Upper lobe of left lung (tissue), 6 donors: ENCODE results near the gene USP51. TPM values are rescaled to one million over a fixed set of nuclear protein-coding genes. Genes with fewer than 3 reads are reported as not detected.
A peak's percentile ranks its signal among the peaks of the same experiment; 100 is the strongest.
"Not testable (repeated sequence)": the region's sequence is repeated elsewhere in the genome, so short reads cannot be mapped to it uniquely, and the experiment has no call there.

Experiments
- ATAC-seq, 2 donors: fragments of 200-7000 bp; cut with Tn5 transposase; one replicate each; pipeline ENCODE4 v1.9.1; 2022; ENCODE audit warnings: mild to moderate bottlenecking in 2 of 2, moderate library complexity in 2 of 2; ENCODE audit not compliant: low FRiP score in 2 of 2
- DNase-seq, 2 donors: peaks; one replicate each; pipeline ENCODE4 v3.0.0-alpha.2; 2019 to 2020
- H3K27ac ChIP-seq, 4 donors: fragments of 200-600 bp; sonication (generic); one replicate each; pipeline ENCODE4 v1.5.1; 2016 to 2019
- H3K27me3 ChIP-seq, 4 donors: fragments of 200-600 bp; sonication (generic); one replicate each; pipeline ENCODE4 v1.5.1; 2017 to 2019
- H3K36me3 ChIP-seq, 4 donors: fragments of 200-600 bp; sonication (generic); one replicate each; pipeline ENCODE4 v1.5.1; 2016 to 2019
- H3K4me1 ChIP-seq, 4 donors: fragments of 200-600 bp; sonication (generic); one replicate each; pipeline ENCODE4 v1.5.1; 2018 to 2019
- H3K4me3 ChIP-seq, 4 donors: fragments of 200-600 bp; sonication (generic); one replicate each; pipeline ENCODE4 v1.5.1; 2017 to 2019; ENCODE audit warnings: mild to moderate bottlenecking in 2 of 4, moderate library complexity in 1 of 4
- H3K9me3 ChIP-seq, 4 donors: fragments of 200-600 bp; sonication (generic); one replicate each; pipeline ENCODE4 v1.5.1; 2018 to 2019
- EP300 ChIP-seq, 4 donors: sonication (generic); formaldehyde crosslinking; IDR thresholded peaks; one replicate each; pipeline ENCODE4 v1.5.1; 2017; ENCODE audit warnings: antibody characterized with exemption in 4 of 4, control low read depth in 2 of 4
- POLR2A ChIP-seq, 4 donors: fragments of 450-650 bp; IDR thresholded peaks; one replicate each; pipeline ENCODE4 v1.5.1; 2016 to 2017; ENCODE audit warnings: antibody characterized with exemption in 4 of 4, mild to moderate bottlenecking in 2 of 4
- POLR2AphosphoS5 ChIP-seq, 2 donors: sonication (generic); formaldehyde crosslinking; IDR thresholded peaks; one replicate each; pipeline ENCODE4 v1.5.1; 2017; ENCODE audit warnings: antibody characterized with exemption in 2 of 2
- WGBS, 2 donors: methylation state at CpG; one replicate each; pipeline ENCODE4 v1.1.5; 2017 to 2018; 5-methylcytosine and 5-hydroxymethylcytosine counted together
- total RNA-seq, 6 donors: library from RNA; depleted of rRNA in 4 of 6; stranded (reverse); fragments of >200 nt in 4 of 6; gene quantifications; one replicate each; pipeline versions ENCODE4 v1.1.0 to v1.2.1, GENCODE V29; 2016 to 2021
- TF ChIP-seq, protein P1 (sequence below), 6 experiments: fragments of 450-650 bp in 4 of 6; fragments of 200-600 bp in 2 of 6; sonication (generic) in 2 of 6; IDR thresholded peaks; one replicate each; pipeline ENCODE4 v1.5.1; 2016 to 2019; ENCODE audit warnings: antibody characterized with exemption in 6 of 6
- donor health status: DM: no; HTN: no; CAD: no; lungs with moderate emphysema.
- donor health status: DM: no; HTN: yes; CAD: no; lungs with severe emphysema.

USP51 gene
- total RNA-seq, 6 donors from 2014 or later, result 0.55 to 4.4 (median 3.2) TPM

DNA sequence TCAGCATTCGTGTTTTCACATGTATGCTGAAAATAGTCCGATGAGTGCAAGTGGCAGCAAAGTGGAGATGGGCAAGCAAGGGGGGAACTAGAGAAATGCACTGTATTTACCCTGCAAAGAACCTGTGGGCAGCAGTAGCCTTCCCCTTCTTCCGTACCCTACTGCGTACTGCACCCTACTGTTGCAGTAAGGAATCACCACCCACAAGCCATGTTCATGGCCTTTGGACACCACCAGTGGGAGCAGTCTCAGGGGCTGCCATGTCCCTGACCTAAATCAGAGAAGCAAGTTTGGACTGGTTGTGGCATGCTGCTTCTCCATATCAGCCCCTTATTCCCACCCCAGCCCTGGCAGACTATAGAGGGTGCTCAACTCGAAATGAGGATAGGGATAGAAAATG is 25.6 kb downstream of the USP51 start:
- not testable (repeated sequence) for ATAC-seq, H3K27ac ChIP-seq, H3K36me3 ChIP-seq, H3K4me1 ChIP-seq, DNase-seq, H3K9me3 ChIP-seq, H3K27me3 ChIP-seq, H3K4me3 ChIP-seq
- WGBS, 2 donors, result no CpG with 5 or more reads among the region's 5 CpGs

DNA sequence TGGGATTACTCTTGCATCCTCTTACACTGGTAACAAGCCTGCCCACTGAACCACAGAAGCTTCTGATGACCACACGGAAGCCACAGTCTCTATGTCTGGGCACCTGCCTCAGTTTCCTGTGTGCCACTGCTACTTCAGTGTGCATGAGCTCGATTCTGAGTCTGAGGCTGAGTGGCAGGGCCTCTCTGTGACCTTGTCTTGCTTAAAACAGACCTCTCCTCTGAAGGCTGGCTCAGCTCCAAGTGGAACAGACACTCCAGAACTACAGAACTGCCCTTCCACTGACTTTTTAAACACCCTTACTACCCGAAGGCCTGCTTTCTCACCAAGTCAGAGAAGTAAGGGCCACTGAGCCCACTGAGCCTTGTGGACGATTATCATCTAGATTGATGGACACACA is 29.7 kb downstream of the USP51 start:
- H3K27me3 ChIP-seq, ATAC-seq, H3K9me3 ChIP-seq, H3K4me1 ChIP-seq, H3K4me3 ChIP-seq, H3K27ac ChIP-seq, DNase-seq, H3K36me3 ChIP-seq: not testable (repeated sequence)
- WGBS, 2 donors, result no CpG with 5 or more reads among the region's 4 CpGs

DNA sequence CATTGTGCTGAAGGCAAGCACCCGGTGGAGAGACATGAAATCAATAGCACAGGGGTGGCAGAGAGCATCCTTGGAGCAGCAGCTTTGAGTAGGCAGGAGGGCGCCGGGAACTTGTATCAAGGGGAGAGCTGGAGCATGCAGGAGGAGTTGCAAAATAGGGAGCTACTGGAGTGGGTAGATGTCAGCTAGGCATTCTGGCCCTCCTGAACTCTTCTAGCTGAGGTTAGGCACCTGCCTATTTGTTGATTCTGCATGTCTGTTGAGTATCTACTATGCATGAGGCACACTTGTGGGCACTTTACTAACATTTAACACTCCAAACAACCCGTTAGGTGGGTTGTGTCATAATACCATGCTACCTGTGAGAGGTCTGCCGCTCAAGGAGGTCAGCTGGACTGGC is 30.2 kb downstream of the USP51 start:
- H3K9me3 ChIP-seq, H3K36me3 ChIP-seq, H3K27ac ChIP-seq, H3K27me3 ChIP-seq, H3K4me1 ChIP-seq, DNase-seq, H3K4me3 ChIP-seq: not testable (repeated sequence)
- no CpG with 5 or more reads among the region's 5 CpGs for WGBS, 2 donors
- ATAC-seq, result peak; percentile 23 to 74

DNA sequence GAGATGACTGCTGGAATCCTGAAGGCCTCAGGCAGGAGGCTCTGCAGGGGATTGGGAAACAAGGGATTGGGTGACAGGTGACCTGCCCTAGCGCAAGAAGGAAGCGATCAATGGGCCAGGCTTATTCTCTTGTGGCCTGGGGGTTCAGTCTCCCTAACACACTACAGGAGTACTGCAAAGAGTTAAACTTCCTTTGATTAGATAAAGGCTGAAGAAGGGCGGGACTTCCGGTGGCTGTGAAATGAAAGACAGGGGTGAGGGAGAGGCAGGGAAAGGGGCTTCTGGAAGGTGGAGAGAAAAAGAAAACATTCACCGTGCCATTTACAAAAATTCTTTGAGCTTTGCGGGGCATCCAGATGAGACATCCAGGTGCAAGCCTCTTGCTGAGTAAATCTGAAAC is 33.9 kb downstream of the USP51 start:
- not testable (repeated sequence) for ATAC-seq, DNase-seq, H3K36me3 ChIP-seq, H3K4me3 ChIP-seq, H3K27ac ChIP-seq, H3K9me3 ChIP-seq, H3K27me3 ChIP-seq
- no CpG with 5 or more reads among the region's 6 CpGs for WGBS, 2 donors
- peaks cover 0 to 14% (median 0%) of the 10 kb centered on the region in 4 donors for H3K4me1 ChIP-seq

DNA sequence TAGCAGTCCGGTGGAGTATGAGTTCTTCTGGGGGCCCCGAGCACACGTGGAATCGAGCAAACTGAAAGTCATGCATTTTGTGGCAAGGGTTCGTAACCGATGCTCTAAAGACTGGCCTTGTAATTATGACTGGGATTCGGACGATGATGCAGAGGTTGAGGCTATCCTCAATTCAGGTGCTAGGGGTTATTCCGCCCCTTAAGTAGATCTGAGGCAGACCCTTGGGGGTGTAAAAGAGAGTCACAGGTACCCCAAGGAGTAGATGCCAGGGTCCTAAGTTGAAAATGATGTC is 36.9 kb downstream of the USP51 start:
- WGBS, 2 donors, result 46% methylated on average over 9 of the region's 9 CpGs; no CpG with 5 or more reads in 1 of the 2 donors
- H3K27me3 ChIP-seq, result no peaks in the 10 kb centered on the region
- H3K27ac ChIP-seq, result peak overlapping the region; percentile 74 to 85 (median 80)
- ATAC-seq (no peak), DNase-seq (no peak)
- H3K4me3 ChIP-seq, result peak overlapping the region; percentile 25 to 73 (median 62)
- no peaks in the 10 kb centered on the region for H3K36me3 ChIP-seq
- H3K4me1 ChIP-seq, result peaks cover 0 to 15% (median 0%) of the 10 kb centered on the region in 4 donors
- H3K9me3 ChIP-seq, result no peaks in the 10 kb centered on the region
- TF ChIP-seq EP300 (IDR thresholded peaks at IDR 0.05) (no peak), POLR2A (IDR thresholded peaks at IDR 0.05) (no peak)
- TF ChIP-seq, protein P1, sequence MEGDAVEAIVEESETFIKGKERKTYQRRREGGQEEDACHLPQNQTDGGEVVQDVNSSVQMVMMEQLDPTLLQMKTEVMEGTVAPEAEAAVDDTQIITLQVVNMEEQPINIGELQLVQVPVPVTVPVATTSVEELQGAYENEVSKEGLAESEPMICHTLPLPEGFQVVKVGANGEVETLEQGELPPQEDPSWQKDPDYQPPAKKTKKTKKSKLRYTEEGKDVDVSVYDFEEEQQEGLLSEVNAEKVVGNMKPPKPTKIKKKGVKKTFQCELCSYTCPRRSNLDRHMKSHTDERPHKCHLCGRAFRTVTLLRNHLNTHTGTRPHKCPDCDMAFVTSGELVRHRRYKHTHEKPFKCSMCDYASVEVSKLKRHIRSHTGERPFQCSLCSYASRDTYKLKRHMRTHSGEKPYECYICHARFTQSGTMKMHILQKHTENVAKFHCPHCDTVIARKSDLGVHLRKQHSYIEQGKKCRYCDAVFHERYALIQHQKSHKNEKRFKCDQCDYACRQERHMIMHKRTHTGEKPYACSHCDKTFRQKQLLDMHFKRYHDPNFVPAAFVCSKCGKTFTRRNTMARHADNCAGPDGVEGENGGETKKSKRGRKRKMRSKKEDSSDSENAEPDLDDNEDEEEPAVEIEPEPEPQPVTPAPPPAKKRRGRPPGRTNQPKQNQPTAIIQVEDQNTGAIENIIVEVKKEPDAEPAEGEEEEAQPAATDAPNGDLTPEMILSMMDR (IDR thresholded peaks at IDR 0.05), result no peak

DNA sequence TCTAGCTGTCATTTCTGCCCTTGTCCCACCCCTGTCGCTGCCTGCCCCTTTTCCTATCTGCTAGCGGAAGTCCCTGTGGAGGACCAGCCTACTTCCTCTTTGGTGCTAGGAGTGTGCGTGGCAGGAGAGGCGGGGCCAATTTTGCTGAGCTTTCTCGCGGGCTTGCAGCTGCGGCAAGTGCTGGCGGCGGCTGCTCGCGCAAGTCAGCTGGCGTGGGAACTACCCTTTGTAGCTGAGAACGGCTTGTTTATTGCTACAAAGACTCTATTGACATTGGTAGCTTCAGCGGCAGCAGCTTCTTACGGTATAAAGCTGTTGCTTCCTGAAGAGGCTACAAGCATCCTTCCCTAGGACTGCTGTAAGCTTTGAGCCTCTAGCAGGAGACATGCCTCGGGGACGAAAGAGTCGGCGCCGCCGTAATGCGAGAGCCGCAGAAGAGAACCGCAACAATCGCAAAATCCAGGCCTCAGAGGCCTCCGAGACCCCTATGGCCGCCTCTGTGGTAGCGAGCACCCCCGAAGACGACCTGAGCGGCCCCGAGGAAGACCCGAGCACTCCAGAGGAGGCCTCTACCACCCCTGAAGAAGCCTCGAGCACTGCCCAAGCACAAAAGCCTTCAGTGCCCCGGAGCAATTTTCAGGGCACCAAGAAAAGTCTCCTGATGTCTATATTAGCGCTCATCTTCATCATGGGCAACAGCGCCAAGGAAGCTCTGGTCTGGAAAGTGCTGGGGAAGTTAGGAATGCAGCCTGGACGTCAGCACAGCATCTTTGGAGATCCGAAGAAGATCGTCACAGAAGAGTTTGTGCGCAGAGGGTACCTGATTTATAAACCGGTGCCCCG is 37.4 kb downstream of the USP51 start, which contains the start of gene MAGEH1:
Gene MAGEH1 (plus strand): TSS at position 138 of the 843 bp plus-strand sequence. CDS start 248 bp downstream, at position 386.
- Histone ChIP-seq H3K36me3 (no peaks in the 10 kb centered on the region), H3K4me3 (peak within 1 kb of the TSS; percentile 25 to 73 (median 62)), H3K4me1 (peaks cover 0 to 15% (median 0%) of the 10 kb centered on the region in 4 donors), H3K9me3 (no peaks in the 10 kb centered on the region), H3K27ac (peak within 1 kb of the TSS; percentile 74 to 85 (median 80)), H3K27me3 (no peaks in the 10 kb centered on the region)
- ATAC-seq, result peak; percentile 93 to 98
- TF ChIP-seq, protein P1 (IDR thresholded peaks at IDR 0.05), result no peak
- TF ChIP-seq POLR2AphosphoS5 (IDR thresholded peaks at IDR 0.05) (peak in 1 of 2 donors; percentile 81), POLR2A (IDR thresholded peaks at IDR 0.05) (peak in 3 of 4 donors; percentile 18 to 64 (median 50))
- peak; percentile 85 to 87 for DNase-seq
- WGBS, 2 donors, result 0 to 35% methylated on average over 6 to 43 of the region's 43 CpGs

DNA sequence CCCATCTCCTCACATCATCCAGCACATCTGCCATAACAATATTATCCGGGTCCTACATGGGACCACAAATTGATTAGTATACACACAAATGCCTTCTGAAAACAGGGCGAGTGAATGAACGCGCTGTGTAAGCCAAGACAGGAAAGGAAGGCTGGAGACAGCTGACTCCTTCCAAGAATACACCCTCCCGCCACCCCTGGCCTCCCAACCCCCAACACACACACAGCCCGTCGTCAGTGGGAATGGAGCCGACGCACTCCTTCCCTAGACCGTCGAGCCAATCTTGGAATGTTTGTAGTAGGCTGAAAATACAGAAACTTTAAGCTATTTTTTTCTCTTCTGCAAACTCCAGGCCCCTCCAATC is 38.0 kb downstream of the USP51 start:
- no peaks in the 10 kb centered on the region for H3K36me3 ChIP-seq
- H3K4me3 ChIP-seq, result peak overlapping the region in 3 of 4 donors; percentile 53 to 73 (median 70)
- H3K27ac ChIP-seq, result peak overlapping the region; percentile 74 to 85 (median 80)
- WGBS, 2 donors, result 3 to 29% methylated on average over 7 to 11 of the region's 11 CpGs
- DNase-seq, result peak in 1 of 2 donors; percentile 0
- no peaks in the 10 kb centered on the region for H3K9me3 ChIP-seq
- H3K4me1 ChIP-seq, result peaks cover 0 to 15% (median 0%) of the 10 kb centered on the region in 4 donors
- no peaks in the 10 kb centered on the region for H3K27me3 ChIP-seq
- ATAC-seq, result peak; percentile 70 to 78
- no peak for TF ChIP-seq EP300 (IDR thresholded peaks at IDR 0.05)
- no peak for TF ChIP-seq POLR2AphosphoS5 (IDR thresholded peaks at IDR 0.05)
